Stimulated activated CD4-positive, alpha-beta T cell treated with anti-CD3 and anti-CD28 coated beads, Interleukin-2, amount 100 ng/mL, for 4 hours (primary cell): Measurements from ENCODE around the gene HS6ST3.

ENCODE experiments used
- DNase-seq: peaks from one replicate; pipeline ENCODE4 v3.0.0-alpha.2; 2020; ENCODE audit warnings: low read depth

Gene HS6ST3

DNA sequence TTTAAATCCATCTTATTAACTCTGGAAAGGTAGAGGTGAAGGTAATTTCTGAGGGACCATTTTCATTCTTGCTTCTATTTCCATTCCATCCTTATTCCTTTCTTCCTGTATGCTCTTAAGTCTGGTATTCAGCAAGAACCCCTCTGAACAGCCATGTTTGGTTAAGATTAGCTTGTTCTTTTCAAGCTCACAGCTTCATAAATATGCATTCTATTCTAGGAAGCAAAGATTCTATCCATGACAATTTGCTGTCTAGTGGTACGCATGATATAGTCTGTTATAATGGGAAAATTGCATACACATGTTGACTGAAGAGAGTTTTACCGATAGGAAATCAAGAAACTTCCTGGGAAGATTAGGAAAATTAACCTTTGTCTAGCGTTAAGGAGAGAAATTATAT lies 218.7 kb downstream of the HS6ST3 start:
- no peak for DNase-seq

DNA sequence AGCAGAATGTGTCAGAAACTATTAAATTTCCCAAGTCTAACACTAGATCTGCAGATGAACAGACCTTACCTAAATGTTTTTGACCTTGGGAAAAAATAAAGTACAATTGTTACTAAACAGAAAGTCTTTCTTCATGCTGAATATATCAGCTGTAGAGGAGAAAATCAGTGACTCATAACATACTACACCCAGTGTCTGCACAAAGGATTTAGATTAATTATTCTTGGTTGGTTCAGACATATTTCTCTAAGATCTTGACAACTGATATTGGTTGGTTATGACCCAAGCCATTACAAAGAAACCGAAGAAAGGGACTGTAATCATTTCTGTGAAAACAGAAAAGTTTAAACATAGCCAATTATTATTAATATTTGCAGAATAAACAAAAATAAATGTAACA lies 225.1 kb downstream of the HS6ST3 start:
- DNase-seq: no peak

DNA sequence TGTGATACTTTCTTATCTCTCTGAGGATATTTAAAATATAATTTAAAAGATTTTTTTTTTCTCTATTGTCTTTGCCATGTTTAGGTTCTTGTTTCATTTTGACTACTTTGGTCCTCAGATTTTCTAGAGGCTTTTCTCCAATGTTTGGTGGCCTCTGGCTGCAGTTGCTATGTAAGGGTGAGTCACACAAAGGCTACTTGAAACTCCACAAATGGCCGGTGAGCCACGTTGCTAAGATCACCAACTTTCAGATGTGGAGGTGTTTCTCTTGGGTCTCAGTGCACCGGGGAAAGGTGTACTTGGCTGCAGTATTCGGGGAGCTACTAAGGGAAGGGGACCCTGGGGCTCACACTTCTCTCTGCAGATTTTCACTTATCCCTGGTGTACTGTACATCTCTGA lies 248.1 kb downstream of the HS6ST3 start:
- no peak for DNase-seq

DNA sequence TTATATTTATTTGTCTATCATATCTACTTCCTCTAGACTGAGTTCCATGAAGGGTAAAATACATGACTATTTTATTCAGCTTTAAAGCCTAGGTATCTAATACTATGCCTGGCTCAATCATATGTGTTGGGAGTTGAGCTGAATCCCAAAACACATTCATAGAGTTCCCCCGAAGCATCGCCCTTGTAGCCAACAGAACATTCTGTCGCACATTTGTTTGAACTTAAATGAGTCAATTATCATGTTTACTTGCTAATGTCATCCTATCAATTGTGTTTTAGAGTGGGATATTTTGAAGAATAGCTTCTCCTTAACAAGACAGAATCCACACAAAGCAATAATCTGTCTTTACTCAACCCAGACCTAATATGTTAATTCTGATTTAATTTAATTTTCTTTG lies 252.4 kb downstream of the HS6ST3 start:
- DNase-seq: no peak

DNA sequence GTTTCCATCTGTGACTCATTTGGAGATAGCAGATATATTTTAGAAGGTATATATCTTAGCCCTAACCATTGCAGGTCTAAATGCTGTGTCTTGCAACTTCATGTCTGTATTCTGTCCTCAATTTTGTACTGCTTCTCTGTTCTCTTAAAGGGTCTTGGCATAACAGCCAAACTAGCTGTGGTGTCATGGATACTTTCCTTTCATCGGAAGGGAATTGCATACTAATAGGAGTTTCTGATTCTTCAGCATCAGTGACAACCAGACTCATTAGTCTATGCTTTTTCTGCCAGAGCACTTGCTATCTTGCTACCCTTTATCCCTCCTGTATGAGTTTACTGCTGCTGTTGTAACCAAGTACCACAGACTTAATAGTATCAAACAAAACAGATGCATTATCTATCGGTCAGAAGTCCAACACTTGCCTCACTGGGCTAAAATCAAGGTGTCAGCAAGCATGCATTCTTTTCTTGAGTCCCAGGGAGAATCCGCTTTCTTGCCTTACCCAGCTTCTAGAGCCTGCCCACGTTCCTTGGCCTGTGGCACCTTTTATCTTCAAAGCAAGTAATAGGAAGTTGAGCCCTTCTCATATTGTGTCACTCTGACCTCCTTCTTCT lies 253.1 kb downstream of the HS6ST3 start:
- no peak for DNase-seq

DNA sequence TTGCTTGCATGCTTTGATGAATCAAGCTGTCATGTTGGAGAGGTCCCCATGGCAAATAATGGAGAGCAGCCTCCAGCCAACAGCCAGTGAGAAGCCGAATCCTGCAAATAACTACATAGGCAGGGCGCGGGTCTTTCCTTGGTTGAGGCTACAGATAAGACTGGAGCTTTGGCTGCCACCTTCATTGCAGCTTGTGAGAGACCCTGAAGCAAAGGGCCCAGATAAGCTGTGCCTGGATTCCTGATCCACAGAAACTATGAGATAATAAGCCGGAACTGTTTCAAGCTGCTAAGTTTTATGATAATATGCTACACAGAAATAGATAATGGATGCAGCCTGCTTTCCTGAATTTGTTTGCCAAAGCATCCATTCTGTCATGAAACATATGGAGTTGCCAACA lies 257.0 kb downstream of the HS6ST3 start:
- no peak for DNase-seq

DNA sequence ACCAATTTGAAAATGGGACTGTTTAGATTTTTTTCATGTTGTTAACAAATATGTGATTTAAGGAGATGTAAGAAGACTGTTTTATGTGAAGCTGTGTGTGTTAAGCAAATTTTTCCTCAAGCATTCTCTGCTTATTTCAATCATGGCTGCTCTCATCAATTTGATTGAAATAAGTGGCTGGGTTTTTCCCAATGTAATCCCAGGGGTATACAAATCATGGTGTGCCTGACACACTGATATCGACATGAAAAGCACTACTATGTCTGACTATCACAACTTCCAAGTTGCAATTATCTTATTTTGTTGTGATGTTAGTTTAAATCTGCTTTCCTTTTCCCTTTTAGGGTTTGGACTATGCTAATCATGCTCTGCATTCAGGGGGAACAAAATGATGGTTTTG lies 283.7 kb downstream of the HS6ST3 start:
- DNase-seq: no peak

DNA sequence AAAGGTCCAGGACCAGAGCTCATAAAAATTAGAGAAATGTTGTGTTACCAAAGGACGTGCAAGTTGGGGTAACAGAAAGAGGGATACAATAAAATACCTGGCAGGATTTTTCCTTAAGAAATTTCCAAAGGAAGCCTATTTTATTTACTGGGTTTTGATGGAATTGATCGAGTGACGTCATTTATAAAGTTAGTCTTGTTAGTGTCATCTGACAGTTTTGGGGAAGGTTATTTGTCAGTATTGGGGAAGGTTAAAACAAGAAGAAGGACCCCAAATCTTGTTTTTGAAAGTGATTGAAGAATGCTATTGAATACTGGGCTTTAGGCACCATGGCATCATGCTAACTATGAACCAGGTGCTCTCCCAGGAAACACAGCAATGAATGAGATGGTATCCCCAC lies 287.9 kb downstream of the HS6ST3 start:
- no peak for DNase-seq

DNA sequence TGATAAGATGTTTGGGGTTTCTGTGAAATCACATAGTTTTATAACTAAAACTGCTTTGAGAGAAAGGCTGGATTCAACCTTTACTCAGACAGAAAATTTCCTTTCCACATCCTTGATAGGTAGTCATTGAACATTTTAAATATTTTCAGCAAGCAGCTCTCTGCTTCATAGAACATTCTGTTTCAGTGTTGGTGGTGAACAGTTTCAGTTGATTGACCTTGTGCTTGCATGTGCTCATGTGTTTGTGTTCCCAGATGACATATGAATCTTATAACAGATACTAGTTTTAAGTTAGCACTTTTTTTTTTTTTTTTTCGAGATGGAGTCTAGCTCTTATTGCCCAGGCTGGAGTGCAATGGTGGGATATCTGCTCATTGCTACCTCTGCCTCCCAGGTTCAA lies 290.1 kb downstream of the HS6ST3 start:
- no peak for DNase-seq

DNA sequence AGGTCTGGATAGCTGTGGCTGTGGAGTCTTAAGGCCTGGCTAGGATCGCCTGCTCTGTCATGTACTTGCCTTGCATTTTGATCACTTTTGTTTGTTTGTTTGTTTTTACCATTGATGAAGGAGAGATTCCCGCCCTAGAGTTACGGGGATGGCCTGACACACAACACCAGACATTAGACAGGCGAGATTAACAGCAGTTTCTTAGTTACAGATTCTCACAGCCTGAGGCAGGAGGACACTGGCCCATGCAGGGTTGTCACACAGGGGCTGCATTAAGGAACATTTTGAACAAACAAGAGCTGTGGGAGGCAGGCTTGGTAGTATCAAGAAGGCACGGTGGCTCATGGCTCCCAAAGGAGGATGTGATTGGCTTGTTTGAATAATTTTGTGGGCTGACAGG lies 291.8 kb downstream of the HS6ST3 start:
- no peak for DNase-seq

DNA sequence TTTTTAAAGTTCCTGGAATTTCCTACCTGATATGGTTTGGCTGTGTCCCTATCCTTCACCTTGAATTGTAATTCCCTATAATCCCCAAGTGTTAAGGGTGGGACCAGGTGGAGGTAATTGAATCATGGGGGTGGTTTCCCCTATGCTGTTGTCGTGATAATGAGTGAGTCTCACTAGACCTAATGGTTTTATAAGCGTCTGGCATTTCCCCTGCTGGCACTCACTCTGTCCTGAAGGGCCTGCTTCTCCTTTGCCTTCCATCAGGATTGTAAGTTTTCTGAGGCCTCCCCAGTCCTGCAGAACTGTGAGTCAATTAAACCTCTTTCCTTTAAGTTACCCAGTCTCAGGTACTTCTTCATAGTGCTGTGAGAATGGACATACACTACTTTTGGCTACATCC lies 298.7 kb downstream of the HS6ST3 start:
- DNase-seq: no peak

DNA sequence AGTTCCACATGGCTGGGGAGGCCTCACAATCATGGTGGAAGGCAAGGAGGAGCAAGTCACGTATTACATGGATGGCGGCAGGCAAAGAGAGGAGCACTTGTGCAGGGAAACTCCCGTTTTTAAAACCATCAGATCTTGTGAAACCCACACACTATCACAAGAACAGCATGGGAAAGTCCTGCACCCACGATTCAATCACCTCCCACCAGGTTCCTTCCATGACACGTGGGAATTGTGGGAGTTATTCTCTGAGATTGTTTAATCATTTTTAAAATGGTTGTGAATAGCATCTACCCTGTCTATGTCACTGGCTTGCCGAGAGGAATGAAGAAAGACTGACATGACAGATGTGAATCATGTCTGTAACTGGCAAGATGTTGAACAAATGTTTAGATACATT lies 301.7 kb downstream of the HS6ST3 start:
- no peak for DNase-seq

DNA sequence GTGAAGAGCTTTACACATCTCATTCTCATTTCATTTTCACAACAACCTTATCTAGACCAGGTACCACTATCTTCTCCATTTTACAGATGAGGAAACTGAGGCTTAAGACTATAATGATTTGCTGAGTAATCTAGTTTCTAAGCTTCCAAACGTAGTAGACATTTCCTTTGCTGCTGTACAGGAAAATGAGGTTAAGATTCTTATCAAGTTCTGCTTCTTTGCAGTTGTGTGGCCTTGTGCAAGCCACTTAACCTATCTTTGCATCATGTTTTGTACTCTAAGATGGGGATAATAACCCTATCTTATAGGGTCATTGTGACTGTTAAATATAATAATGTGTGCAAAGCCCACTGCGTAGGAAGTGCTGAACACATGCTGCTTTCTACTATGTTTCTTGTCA lies 307.9 kb downstream of the HS6ST3 start:
- no peak for DNase-seq

DNA sequence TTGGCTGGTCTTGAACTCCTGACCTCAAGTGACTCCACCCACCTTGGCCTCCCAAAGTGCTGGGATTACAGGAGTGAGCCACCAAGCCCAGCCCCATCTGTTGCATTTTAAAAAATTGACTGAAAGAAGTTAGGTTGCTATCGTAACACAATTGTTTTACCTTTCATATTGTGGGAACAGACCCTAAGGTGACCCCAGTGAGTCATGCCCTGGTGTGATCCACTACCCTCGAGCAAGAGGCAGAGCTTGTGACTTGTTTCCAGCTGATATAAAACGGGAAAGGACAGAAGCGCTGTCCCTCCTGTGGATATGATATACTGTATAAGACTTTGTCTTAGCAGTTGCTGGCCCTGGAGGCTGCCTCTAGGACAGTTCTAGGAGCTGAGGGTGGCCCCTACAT lies 308.6 kb downstream of the HS6ST3 start:
- no peak for DNase-seq

DNA sequence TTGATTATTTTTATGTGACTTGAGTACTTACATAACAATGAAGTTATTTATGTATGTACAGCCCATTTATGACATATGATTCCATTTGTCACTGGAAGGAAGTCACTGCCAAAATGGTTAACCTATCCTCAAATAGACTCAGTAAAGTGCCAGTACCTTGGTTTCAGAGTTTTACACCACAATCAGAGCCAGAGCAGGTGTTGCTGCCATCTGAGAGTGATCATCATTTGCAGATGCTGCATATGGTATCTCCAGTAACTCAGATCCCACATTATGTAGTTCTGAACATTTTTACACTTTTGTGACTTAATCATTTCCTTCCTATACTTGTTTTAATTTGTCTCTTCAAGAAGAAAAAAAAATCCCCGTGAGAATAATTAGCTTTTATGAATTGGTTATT lies 313.3 kb downstream of the HS6ST3 start:
- no peak for DNase-seq

DNA sequence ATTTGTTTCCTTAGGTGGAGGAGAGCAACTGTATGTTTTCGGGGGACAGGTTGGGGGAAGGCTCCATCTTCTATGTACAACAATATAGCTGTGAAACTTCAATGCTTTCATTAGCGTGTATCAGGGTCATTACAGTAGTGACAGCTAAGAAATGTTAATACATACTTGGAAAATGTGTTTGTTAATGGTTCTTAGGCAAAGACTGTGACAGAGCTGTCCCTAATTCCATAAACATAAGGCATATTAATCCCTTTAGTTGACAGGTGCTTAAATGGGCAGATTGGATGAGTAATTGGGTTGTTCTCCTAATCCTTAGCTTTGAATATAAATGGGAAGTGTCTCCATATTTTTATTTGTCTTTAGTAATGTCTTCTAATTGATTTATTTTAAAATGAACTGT lies 313.7 kb downstream of the HS6ST3 start:
- DNase-seq: no peak

DNA sequence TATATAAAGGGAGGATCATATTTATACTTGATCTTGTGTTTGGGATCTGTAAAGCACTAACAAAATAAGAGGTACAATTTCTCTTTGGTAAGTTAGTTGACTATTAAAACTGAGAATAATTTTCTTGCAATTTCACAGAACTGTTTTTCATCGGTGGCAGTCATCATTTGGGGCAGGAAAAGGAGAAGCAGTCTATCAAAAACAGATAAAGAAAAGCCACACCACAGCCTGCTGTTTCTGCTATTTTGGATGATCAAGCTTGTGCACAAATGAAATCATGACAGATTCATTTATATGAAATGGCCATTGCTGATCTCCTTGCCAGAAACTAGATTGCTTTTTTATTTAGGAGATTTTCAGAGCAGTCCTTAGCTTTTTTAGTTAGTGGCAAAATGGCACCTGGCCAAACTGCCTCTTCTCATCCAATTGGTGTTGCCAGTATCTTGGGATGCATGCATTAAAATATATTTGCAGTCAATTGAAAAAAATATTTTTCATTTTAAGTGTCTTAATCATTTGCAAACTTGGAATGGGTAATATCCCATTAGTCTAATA lies 326.0 kb downstream of the HS6ST3 start:
- no peak for DNase-seq

DNA sequence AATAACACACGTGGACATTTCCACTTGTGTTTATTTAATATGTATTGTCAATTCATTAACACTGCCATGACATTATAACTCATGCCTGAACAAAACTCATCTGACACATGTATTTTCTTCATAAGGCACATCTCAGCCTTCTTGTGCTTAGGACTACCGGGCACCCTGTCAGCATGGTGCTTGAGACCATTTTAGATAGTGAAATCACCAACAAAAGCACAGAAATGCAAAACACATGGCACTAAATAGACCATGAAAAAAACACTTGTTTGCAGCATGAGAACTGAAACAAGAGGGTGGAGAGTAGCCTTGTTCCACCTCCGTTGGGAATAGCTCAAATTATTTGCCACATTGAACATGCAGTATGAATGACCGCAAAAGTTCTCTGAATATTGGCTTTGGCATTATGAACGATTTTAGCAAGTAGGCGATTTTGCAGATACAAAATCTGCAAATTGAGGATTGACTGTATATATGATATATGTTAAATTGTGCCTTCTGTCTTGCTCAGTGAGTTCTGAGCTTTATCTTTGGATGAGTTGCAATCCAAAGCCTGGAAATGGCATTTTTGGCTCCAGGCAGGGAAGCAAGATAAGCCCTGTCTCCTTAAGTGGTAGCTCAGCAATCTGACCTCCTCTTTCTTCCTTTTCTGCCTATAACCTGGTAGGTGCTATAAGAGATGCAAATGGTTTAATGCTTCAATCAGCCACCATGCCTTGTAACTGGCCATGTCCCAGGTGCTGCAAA lies 328.2 kb downstream of the HS6ST3 start:
- DNase-seq: no peak

DNA sequence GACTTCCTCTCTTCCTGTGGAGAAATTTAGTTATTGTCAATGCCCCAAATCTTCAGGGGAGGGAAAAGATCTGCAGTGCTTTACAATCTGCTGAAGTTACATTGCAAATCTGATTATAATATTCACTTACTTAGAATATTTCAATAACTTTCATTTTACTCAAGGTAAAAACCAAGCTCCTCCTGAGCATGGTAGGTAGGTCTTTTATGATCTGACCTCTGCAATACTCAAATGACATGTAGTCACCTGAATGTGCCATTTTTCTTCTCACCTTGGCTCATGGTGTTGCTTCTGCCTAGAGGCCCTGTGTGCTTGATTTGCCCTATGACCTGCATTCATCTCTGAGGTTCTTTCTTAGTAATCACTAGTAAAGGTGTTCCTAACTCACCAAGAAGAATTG lies 331.4 kb downstream of the HS6ST3 start:
- DNase-seq: no peak

DNA sequence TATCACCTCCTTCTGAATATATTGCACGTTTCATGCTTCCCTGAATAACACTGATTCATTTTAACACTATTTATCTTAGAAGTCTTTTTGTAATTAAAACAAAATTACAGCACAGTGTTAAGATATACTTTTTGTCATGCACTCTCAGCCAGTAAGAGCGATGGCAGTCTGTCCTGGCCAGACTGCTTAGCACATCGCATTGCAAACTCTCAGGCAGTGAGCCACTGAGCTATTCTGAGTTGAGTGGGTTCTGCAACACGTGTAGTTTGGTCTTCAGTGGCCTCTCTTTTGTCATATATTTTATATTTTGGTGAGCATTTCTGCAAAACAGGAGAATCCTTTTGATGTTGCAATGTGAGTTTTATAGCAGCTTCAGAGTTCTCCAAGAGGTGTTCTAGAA lies 332.1 kb downstream of the HS6ST3 start:
- no peak for DNase-seq

DNA sequence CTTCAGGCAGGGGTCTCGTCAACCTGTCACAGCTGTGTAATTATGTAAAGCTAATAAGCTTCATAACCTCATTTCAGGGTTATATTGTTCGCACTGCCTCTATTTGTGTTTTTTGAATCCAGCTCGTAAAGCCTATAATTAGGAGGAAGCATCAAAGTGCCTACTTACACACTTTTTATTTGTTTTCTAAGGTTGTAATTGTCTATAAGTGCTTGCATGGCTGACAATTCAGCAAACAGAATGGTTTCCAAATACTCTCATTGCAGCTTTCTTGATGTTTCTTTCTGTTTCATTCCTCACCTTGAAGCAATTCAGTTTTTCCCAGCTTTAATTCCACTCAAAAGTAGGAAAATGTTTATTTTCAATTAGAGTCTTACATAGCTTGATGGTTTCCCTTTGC lies 336.3 kb downstream of the HS6ST3 start:
- DNase-seq: no peak

DNA sequence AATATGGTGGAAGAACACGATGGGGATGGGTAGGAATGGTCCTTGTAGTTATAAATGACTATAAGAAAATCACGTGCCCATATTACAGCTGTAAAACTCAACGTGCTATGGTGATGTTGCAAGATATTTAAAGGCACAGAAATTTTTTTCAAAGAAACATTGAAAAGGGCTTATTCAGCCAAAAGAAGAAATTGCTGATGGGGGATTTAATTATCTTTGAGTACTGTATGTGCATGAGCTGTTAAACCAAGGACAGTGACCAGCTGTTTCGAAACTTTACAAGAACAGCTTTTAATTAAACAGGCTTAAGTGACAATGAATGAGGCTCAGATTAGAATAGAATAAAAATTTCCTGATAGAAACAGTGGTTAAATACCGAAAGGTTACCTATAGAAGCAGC lies 339.0 kb downstream of the HS6ST3 start:
- DNase-seq: no peak

DNA sequence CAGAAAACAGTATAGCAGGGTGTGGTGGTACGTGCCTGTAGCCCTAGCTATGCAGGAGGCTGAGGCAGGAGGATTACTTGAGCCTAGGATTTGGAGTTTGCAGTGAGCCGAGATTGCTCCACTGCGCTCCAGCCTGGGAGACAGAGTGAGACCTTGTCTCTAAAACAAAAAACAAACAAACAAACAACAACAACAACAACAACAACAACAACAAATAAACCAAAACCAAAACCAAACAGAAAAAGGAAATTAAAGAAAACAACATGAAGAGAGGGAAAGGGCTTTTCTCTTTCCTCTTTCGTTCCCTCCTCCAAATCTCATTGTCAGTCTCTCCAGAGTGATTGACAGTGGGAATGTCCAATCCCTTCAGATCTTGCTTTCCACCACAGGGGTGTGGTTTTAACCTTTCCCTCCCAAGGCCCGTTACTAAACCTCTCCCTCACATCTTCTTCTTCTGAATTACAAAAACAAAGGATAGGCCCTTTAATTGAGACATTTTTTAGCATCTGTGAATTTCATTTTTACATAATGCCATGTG lies 341.2 kb downstream of the HS6ST3 start:
- DNase-seq: no peak

DNA sequence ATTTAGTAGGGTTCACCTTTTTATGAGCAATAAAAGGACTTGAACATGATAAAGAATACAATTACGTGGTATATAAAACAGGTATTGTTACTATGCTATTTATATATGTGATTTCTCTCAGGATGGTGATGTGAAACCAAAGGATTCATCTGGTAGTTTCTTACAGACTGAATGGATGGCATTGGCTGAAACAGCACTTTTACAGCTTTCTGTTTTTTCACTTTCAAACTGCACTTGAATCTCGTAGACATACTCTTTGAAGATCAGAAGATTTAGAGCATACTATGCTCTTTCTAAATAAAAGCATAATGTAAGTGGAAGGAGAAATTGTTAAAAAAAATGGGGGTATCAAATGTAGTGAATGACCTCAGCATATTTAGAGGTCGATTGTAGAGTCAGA lies 354.8 kb downstream of the HS6ST3 start:
- no peak for DNase-seq
